ENCODE results near the gene N4BP2L2. TPM values are rescaled to one million over a fixed set of nuclear protein-coding genes. Genes with fewer than 3 reads are reported as not detected.

N4BP2L2 gene
- total and polyA plus RNA-seq, 2 of the 13 experiments (the other 11 are each of a cell fraction or from before 2014, with no cell fraction given): 58.9 to 81.2 TPM

DNA sequence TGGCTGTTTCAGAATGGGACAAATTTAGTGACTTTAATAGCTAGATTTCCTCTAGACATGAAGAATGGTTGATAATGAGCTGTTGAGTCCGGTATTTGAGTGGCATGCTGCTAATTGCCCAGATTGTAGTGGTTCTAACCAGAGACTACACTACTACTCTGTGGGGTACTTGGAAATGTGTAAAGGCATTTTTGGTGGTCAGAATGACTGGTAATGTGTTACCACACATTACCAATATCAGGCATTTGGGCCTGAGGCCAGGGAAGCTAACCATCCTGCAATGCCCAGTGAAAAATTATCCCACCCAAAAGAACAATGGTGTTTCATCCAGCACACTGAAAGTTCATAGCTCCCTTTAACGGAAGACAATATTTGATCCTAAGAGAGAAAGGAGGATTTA, 93.1 kb downstream of the N4BP2L2 start (continued):
- TF ChIP-seq ARNTL (CRISPR knock-in tag; IDR thresholded peaks at IDR 0.05) (no peak), ZNF317 (CRISPR knock-in tag; IDR thresholded peaks at IDR 0.05) (no peak), ZBTB42 (CRISPR knock-in tag; IDR thresholded peaks at IDR 0.05) (no peak)
- TF ChIP-seq, protein P1, sequence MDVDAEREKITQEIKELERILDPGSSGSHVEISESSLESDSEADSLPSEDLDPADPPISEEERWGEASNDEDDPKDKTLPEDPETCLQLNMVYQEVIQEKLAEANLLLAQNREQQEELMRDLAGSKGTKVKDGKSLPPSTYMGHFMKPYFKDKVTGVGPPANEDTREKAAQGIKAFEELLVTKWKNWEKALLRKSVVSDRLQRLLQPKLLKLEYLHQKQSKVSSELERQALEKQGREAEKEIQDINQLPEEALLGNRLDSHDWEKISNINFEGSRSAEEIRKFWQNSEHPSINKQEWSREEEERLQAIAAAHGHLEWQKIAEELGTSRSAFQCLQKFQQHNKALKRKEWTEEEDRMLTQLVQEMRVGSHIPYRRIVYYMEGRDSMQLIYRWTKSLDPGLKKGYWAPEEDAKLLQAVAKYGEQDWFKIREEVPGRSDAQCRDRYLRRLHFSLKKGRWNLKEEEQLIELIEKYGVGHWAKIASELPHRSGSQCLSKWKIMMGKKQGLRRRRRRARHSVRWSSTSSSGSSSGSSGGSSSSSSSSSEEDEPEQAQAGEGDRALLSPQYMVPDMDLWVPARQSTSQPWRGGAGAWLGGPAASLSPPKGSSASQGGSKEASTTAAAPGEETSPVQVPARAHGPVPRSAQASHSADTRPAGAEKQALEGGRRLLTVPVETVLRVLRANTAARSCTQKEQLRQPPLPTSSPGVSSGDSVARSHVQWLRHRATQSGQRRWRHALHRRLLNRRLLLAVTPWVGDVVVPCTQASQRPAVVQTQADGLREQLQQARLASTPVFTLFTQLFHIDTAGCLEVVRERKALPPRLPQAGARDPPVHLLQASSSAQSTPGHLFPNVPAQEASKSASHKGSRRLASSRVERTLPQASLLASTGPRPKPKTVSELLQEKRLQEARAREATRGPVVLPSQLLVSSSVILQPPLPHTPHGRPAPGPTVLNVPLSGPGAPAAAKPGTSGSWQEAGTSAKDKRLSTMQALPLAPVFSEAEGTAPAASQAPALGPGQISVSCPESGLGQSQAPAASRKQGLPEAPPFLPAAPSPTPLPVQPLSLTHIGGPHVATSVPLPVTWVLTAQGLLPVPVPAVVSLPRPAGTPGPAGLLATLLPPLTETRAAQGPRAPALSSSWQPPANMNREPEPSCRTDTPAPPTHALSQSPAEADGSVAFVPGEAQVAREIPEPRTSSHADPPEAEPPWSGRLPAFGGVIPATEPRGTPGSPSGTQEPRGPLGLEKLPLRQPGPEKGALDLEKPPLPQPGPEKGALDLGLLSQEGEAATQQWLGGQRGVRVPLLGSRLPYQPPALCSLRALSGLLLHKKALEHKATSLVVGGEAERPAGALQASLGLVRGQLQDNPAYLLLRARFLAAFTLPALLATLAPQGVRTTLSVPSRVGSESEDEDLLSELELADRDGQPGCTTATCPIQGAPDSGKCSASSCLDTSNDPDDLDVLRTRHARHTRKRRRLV (CRISPR knock-in tag; IDR thresholded peaks at IDR 0.05): no peak
- TF ChIP-seq, protein P2, sequence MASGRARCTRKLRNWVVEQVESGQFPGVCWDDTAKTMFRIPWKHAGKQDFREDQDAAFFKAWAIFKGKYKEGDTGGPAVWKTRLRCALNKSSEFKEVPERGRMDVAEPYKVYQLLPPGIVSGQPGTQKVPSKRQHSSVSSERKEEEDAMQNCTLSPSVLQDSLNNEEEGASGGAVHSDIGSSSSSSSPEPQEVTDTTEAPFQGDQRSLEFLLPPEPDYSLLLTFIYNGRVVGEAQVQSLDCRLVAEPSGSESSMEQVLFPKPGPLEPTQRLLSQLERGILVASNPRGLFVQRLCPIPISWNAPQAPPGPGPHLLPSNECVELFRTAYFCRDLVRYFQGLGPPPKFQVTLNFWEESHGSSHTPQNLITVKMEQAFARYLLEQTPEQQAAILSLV (CRISPR knock-in tag; IDR thresholded peaks at IDR 0.05; ENCODE audit: borderline replicate concordance): no peak

DNA sequence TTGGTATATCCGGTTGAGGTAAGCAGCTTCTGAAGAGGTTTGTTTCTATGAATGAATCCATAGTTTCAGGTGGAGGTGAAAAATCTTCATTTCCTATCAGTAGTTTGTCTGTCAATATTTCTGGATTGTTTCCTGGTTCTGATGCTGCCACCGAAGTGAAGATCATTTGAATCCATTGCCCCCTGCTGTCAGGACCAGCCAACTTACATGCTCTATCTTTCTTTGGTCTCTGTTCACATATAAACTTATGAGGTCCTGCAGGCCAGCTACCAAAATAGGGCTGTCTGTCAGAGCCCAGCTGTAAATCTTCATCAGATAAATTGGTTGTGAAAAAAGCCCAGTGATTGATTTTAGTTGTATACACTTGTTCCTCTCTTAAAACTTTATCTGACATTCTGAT, 95.5 kb downstream of the N4BP2L2 start:
- FAIRE-seq (peak; percentile 64), ATAC-seq (peak; percentile 71)
- TF ChIP-seq RAD21 (CRISPR knock-in tag; IDR thresholded peaks at IDR 0.05) (peak; percentile 62; the same call in 1 of the 2 replicates), AHR (CRISPR knock-in tag; IDR thresholded peaks at IDR 0.05) (no peak), CCAR2 (optimal IDR thresholded peaks at IDR 0.05; ENCODE audit: low read depth, low read length) (no peak), NBN (conservative IDR thresholded peaks at IDR 0.05) (no peak), REXO4 (CRISPR knock-in tag; IDR thresholded peaks at IDR 0.05; ENCODE audit: borderline replicate concordance) (no peak), ZBTB38 (CRISPR knock-in tag; IDR thresholded peaks at IDR 0.05) (no peak), ZNF367 (CRISPR knock-in tag; IDR thresholded peaks at IDR 0.05; ENCODE audit: borderline replicate concordance) (no peak), ZNF615 (CRISPR knock-in tag; IDR thresholded peaks at IDR 0.05; ENCODE audit: borderline replicate concordance) (no peak), TCF7 (IDR thresholded peaks at IDR 0.05; ENCODE audit: low read depth) (no peak), ONECUT2 (CRISPR knock-in tag; IDR thresholded peaks at IDR 0.05) (no peak), TMF1 (CRISPR knock-in tag; IDR thresholded peaks at IDR 0.05; ENCODE audit: low read depth) (no peak)
- TF ChIP-seq, protein P3, sequence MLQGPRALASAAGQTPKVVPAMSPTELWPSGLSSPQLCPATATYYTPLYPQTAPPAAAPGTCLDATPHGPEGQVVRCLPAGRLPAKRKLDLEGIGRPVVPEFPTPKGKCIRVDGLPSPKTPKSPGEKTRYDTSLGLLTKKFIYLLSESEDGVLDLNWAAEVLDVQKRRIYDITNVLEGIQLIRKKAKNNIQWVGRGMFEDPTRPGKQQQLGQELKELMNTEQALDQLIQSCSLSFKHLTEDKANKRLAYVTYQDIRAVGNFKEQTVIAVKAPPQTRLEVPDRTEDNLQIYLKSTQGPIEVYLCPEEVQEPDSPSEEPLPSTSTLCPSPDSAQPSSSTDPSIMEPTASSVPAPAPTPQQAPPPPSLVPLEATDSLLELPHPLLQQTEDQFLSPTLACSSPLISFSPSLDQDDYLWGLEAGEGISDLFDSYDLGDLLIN (CRISPR knock-in tag; IDR thresholded peaks at IDR 0.05; ENCODE audit: borderline replicate concordance): no peak

More for the DNA sequence above, 95.5 kb downstream of the N4BP2L2 start:
- Histone ChIP-seq H3K36me3 (replicated peaks in 1 of 2; ENCODE audit: control insufficient read depth in 1 of 2, insufficient read depth in 2 of 2, low read length in 2 of 2) (no peaks in the 10 kb centered on the region), H4K20me1 (ENCODE audit: insufficient read depth, low read length) (no peaks in the 10 kb centered on the region), H2AFZ (ENCODE audit: low read length) (no peak overlapping the region), H3K4me1 (ENCODE audit: insufficient read depth, low read length) (peaks cover 56% of the 10 kb centered on the region), H3K9ac (ENCODE audit: insufficient read depth, low read depth, low read length) (no peak overlapping the region), H3K4me2 (ENCODE audit: low read depth, low read length) (no peak overlapping the region), H3K27me3 (ENCODE audit: control insufficient read depth in 1 of 2, insufficient read depth in 2 of 2, low read length in 2 of 2) (no peaks in the 10 kb centered on the region), H3K4me3 (replicated peaks in 1 of 3; ENCODE audit: insufficient read depth in 1 of 3, low read depth in 2 of 3, low read length in 3 of 3) (no peak overlapping the region), H3K79me2 (ENCODE audit: insufficient read depth, low read length) (no peaks in the 10 kb centered on the region), H3K27ac (ENCODE audit: extremely low read length, insufficient read depth, low read length) (no peak overlapping the region), H3K9me3 (ENCODE audit: low read length) (no peaks in the 10 kb centered on the region)
- BruUV-seq (replicated peaks): no TSS peak
- WGBS (ENCODE audit: low lambda C conversion rate): 9% methylated on average over 2 of the region's 2 CpGs
- ChIA-PET CTCF (ENCODE audit: low intra/inter-chr PET ratio, low total read pairs) (interaction anchor here (1.3 kb wide), 1 partner anchor 62 kb away, joined by 7 read pairs; no protein-coding TSS in a partner anchor), POLR2A (no interaction called here)
- peak; percentile 69 for DNase-seq (ENCODE audit: low spot score)
- in situ Hi-C loops (cut with HindIII; ENCODE audit: extremely low pct_ligation_motif_present, low pct_unique_long_range_greater_than_20kb) (loop anchor here (25.0 kb wide), 1 partner anchor 406 kb away; the partner anchor contains the start of gene FRY), intact Hi-C loops (cut with micrococcal nuclease; ENCODE audit: unreplicated experiment) (loop anchor here (1.0 to 10.0 kb wide), 3 partner anchors 14 to 528 kb away; partner anchors contain the start of gene N4BP2L1)
